Measurements from ENCODE around the gene GPR107.

Gene GPR107

GRCh38 chr9:130142641-130143040, 88.9 kb downstream of the GPR107 start:
- no peak overlapping the region for H3K27ac ChIP-seq
- no peak for TF ChIP-seq CTCF (IDR thresholded peaks at IDR 0.05)

- TF ChIP-seq ZFX (IDR thresholded peaks at IDR 0.05; ENCODE audit: borderline replicate concordance) (no peak), CTCF (IDR thresholded peaks at IDR 0.05) (no peak)
- H3K27ac ChIP-seq, result no peak overlapping the region
Measured at GRCh38 chr9:130143279-130143893, 89.7 kb downstream of the GPR107 start.

DNA sequence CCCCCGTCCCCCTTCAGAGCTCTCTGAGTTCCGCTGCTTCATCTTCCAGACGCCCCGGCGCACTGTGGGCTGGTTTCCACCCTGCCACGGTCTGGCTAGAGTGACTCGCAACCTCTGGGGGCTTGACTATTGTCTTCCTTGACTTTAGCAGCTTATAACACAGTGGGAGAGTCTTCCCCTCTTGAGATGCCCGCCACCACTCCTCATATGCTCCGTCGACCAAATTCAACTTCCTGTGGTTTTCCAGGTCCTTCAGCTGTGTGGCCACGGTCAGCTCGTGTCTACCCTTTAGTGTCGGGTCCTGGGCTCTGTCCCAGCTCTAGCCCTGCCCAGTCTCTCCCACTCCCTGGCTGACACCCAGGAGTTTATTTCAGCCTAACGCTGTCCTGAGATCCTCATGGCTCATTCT, 90.3 kb downstream of the GPR107 start:
- TF ChIP-seq ZFX (IDR thresholded peaks at IDR 0.05; ENCODE audit: borderline replicate concordance) (no peak), CTCF (IDR thresholded peaks at IDR 0.05) (no peak)
- no peak overlapping the region for H3K27ac ChIP-seq

DNA sequence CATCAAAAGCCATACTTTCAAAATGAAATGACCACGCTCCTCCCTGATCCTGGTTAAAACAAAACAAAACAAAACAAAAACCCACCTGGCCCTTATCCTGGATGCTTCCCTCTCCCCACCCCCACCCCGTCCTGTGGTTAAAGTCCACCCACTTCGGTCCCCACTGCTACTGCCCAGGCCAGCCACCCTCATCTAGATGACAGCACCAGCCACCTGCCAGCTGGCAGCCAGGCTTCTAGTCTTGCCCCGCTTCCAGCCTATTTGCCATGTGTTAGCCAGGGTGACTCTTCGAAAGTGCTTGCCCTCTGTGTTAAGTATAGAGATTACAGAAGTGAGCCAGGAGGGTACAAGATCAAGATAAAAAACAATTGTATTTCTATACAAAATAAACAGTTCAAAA, 91.0 kb downstream of the GPR107 start:
- H3K27ac ChIP-seq, result no peak overlapping the region
- no peak for TF ChIP-seq ZFX (IDR thresholded peaks at IDR 0.05; ENCODE audit: borderline replicate concordance)
- TF ChIP-seq CTCF (IDR thresholded peaks at IDR 0.05), result no peak

GRCh38 chr9:130145658-130146057, 92.0 kb downstream of the GPR107 start:
- TF ChIP-seq ZFX (IDR thresholded peaks at IDR 0.05; ENCODE audit: borderline replicate concordance) (no peak), CTCF (IDR thresholded peaks at IDR 0.05) (no peak)

DNA sequence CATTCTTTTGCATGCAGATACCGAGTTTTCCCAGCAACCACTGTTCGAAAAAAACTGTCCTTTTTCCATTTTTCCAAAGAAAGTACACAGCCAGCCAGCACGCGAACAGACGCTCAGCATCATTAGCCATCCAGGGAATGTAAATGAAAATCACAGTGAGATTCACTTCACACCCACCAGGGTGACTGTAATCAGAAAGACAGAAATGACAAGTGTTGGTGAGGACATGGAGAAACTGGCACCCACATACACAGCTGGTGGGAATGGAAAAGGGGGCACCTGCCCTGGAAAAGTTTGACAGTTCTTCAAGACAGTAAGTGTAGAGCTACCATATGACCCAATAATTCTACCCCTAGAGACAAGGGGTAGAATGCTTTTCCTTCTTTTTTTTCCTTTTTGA, 93.5 kb downstream of the GPR107 start:
- no peak overlapping the region for H3K27ac ChIP-seq
- TF ChIP-seq CTCF (IDR thresholded peaks at IDR 0.05) (no peak), ZFX (IDR thresholded peaks at IDR 0.05; ENCODE audit: borderline replicate concordance) (no peak)

More at GRCh38 chr9:130145658-130146057, 92.0 kb downstream of the GPR107 start:
- H3K27ac ChIP-seq, result no peak overlapping the region

GRCh38 chr9:130147910-130148309, 94.2 kb downstream of the GPR107 start:
- TF ChIP-seq CTCF (IDR thresholded peaks at IDR 0.05) (no peak), ZFX (IDR thresholded peaks at IDR 0.05; ENCODE audit: borderline replicate concordance) (no peak)

More at GRCh38 chr9:130147910-130148309, 94.2 kb downstream of the GPR107 start:
- no peak overlapping the region for H3K27ac ChIP-seq
